Middle frontal gyrus (tissue), 1 donor: ENCODE data around the gene CEP85.
"Not testable (repeated sequence)": the region's sequence is repeated elsewhere in the genome, so short reads cannot be mapped to it uniquely, and the experiment has no call there.

Experiments used
- DNase-seq: peaks from one replicate; pipeline ENCODE4 v3.0.0-alpha.2; 2015; ENCODE audit warnings: low spot score; ENCODE audit errors: extremely low spot score

The CEP85 gene

DNA sequence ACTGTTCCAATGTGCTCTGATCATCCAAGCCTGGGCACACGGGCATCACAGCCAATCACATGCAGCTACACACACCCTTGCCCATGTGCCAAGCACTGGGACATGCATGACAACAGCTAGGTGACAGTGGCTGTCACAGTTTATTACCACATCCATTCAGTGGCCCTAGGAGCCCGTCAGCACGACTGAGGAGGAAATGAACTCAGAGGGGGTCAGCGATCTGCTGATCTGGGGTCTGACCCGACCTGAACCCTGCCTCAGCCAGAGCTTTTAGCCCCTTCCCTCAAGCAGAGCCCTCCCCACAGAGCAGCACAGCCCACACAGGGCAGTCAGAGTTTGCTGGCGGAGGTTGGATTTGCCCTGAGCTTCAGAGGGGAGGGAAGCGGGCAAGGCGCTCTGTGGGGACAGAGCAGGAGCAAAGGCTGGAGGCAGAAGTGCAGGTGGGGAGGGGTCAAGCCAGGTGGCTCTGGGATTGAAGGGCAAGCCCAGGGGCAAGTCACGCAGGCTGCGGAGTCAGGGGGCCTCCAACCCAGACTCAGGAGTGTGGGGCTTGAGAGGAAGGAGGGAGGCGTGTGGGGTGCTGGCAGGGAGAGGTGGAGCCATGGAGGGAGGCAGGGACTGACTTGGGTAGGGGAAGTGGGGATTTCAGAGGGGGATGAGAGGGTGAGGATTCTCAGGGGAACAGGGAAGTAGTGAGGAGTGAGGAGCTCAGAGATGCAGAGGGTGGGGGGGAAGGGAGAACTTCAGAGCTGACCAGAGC, 56.3 kb downstream of the CEP85 start:
- DNase-seq, result no peak

- DNase-seq, result no peak
Observed at GRCh38 chr1:26290882-26291261, 56.9 kb downstream of the CEP85 start.

GRCh38 chr1:26291433-26291832, 57.4 kb downstream of the CEP85 start:
- no peak for DNase-seq

GRCh38 chr1:26291939-26292338, 57.9 kb downstream of the CEP85 start:
- no peak for DNase-seq

DNA sequence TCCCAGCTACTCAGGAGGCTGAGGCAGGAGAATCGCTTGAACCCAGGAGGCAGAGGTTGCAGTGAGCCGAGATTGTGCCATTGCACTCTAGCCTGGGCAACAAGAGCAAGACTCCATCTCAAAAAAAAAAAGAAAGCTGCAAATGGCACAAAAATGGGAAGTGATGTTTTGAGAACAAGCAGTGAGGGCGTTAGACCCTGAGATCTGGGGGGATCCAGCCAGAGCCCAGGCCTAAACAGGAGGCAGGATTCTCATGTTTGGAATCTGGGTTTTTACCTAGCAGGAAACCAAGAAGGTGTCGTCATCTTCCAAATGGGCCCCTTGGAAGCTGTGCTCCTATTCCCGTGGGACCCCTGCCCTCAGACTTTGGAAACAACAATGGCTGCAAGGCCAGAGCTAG, 58.7 kb downstream of the CEP85 start:
- not testable (repeated sequence) for DNase-seq

DNA sequence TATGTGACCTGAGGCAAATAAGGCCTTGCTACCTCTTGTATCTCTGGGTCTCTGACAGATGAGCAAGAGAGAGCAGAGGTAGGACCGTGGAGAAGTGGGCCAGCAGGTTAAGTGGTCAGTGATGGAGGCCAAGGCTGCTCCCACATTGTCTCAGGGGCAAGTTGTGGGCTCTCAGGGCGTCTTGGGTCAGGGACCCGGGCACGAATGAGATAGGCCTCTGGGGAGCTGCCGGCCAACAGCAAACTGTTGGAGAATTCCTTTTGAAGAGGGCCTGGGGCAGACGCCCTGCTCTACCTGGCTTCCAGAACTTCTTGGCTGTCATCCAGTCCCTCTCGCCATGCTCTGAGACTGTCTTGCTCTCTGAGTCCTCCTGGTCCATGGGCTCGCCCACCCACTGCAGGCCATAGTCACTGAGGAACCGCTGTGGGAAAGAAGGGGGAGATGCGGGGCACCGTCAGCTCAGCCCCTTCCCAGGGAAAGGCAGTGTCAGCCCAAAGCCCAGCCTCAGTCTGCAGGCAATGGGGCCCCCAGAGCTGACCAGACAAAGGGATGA, 60.0 kb downstream of the CEP85 start:
- no peak for DNase-seq

- DNase-seq, result no peak
Observed at GRCh38 chr1:26295194-26296138, 61.5 kb downstream of the CEP85 start.

GRCh38 chr1:26296340-26297056, 62.5 kb downstream of the CEP85 start:
- no peak for DNase-seq

- DNase-seq, result no peak
Observed at GRCh38 chr1:26297057-26297790, 63.2 kb downstream of the CEP85 start.

DNA sequence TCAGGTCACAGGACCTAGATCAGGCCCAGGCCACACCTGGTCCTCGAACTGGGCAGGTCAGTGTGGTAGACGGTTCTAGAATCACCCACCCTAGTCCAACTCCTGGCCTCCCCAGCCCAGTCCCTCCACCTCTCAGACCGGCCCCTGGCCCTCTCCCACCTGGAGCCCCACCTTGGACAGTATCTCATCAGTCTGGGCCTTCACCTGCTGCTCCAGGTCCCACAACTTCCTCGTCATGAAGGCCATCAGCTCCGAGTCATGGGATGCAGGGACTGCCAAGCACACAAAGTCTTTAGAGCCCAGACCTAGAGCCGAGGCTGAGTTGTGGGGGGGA, 63.8 kb downstream of the CEP85 start:
- DNase-seq, result no peak

GRCh38 chr1:26300578-26301275, 66.7 kb downstream of the CEP85 start:
- no peak for DNase-seq

GRCh38 chr1:26302733-26303405, 68.9 kb downstream of the CEP85 start:
- no peak for DNase-seq

- no peak for DNase-seq
Observed at GRCh38 chr1:26305667-26306289, 71.8 kb downstream of the CEP85 start.

DNA sequence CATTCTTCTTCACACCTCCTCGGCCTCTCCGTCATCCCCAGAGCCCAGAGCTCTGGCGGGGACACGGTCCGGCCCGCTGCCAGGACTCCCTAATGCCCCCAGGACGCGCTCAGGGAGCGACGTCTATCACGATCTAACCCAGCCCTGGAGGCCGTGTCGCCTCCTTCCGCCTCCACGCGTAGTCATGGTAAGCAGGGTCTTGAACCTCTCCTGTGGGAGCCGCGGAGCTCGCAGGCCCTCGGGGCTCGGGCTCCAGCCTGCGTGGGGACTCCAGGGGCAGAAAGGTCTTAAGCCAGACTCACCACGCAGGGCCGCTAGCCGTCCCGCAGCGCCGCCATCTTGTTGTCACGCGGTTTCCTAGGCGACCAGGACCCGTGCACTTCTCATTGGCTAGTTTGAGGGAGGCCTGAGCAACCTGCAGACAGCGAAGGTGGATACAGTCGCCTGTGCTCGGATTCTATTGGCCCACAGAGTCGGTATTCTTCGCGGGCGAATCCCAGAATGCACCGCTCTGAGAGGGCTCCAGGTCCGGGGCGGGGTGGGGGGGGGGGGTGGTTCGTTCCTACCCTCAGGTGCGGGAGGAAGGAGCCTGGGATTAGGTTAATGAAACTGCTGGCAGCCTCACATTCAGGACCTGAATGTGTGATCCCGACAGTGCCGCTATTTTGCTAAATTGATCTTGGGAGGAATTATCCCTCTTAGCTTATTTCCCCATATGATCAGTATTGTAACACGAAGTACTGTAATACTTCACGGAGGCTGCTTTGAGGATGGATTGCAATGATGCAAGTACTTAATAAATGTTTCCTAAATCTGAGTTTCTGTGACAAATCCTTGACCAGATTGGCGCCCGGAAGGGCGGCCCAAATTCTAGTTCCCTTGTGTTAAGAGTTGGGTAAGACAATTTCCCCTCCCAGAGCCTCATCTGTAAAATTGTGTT, 72.6 kb downstream of the CEP85 start, which contains the start of gene UBXN11:
Gene UBXN11, minus strand, starts transcription at position 347 of the 940 bp plus-strand sequence. CDS start 3,753 bp downstream, outside the sequence.
- peak; percentile 75 for DNase-seq

DNA sequence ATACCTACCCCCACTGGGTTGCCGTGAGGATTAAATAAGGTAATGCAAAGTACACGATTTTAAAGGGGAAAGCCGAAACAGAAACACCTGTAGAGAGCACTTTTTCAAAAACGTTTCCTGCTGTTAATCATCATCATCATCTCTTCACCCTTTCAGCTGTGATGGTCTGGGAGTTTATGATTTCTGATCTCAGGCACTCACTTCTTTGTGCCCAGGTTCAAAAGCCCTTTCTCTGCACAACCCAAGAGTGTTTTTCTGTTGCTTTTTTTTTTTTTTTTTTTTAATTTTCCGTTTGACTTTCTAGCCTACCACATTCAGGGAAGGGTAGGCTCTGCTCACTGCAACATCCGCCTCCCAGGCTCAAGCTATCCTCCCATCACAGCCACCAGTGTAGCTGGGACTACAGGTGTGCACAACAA, 73.4 kb downstream of the CEP85 start:
- no peak for DNase-seq

- DNase-seq, result not testable (repeated sequence)
Observed at GRCh38 chr1:26307966-26308899, 74.2 kb downstream of the CEP85 start.

GRCh38 chr1:26314501-26314900, 80.5 kb downstream of the CEP85 start:
- no peak for DNase-seq
